Muscle of arm (tissue), 14 donors: Measurements from ENCODE around the gene F8A3. TPM values are rescaled to one million over a fixed set of nuclear protein-coding genes. Genes with fewer than 3 reads are reported as not detected.
"Not testable (repeated sequence)": the region's sequence is repeated elsewhere in the genome, so short reads cannot be mapped to it uniquely, and the experiment has no call there.

Source experiments
- DNase-seq: peaks from one replicate; pipeline ENCODE4 v3.0.0-alpha.2; 2013
- long read RNA-seq, 11 donors: transcript quantifications; one replicate each; lab custom pipeline, GENCODE V29; 2026
- polyA plus RNA-seq, 12 donors: library from polyadenylated mRNA; unstranded; fragments of 120-200 nt; gene quantifications; one replicate each; pipeline ENCODE4 v1.2.1, GENCODE V29; 2013; ENCODE audit not compliant: insufficient read length in 12 of 12

Gene F8A3
- polyA plus RNA-seq, result 10 to 100 TPM in 1 of 12 donors, 1 to 10 TPM in 8, under 1 TPM in 1, not detected in 2; 0.32 to 13.1 (median 5.2) TPM
- long read RNA-seq, donor 1, partial matches to known transcripts, result 0 of 4 reads
- long read RNA-seq, donor 1, other reads (novel, unspliced or antisense), result 0 of 4 reads
- long read RNA-seq, donor 2, partial matches to known transcripts, result 0 of 2 reads
- long read RNA-seq, donor 2, other reads (novel, unspliced or antisense), result 0 of 2 reads
- long read RNA-seq, donor 3, partial matches to known transcripts, result 0 of 1 reads
- long read RNA-seq, donor 3, other reads (novel, unspliced or antisense), result 0 of 1 reads
- long read RNA-seq, donor 4, partial matches to known transcripts, result 0 of 3 reads
- long read RNA-seq, donor 4, other reads (novel, unspliced or antisense), result 0 of 3 reads
- long read RNA-seq, donor 5, partial matches to known transcripts, result 0 of 2 reads
- long read RNA-seq, donor 5, other reads (novel, unspliced or antisense), result 0 of 2 reads
- long read RNA-seq, donor 6, result 0 reads
- long read RNA-seq, donor 7, partial matches to known transcripts, result 0 of 3 reads
- long read RNA-seq, donor 7, other reads (novel, unspliced or antisense), result 0 of 3 reads
- long read RNA-seq, donor 8, transcript F8A3-201 (1 exons, 1,759 nt), result major isoform, 5 of 5 reads
- long read RNA-seq, donor 8, partial matches to known transcripts, result 0 of 5 reads
- long read RNA-seq, donor 8, other reads (novel, unspliced or antisense), result 0 of 5 reads
- long read RNA-seq, donor 9, partial matches to known transcripts, result 0 of 2 reads
- long read RNA-seq, donor 9, other reads (novel, unspliced or antisense), result 0 of 2 reads
- long read RNA-seq, donor 10, partial matches to known transcripts, result 0 of 1 reads
- long read RNA-seq, donor 10, other reads (novel, unspliced or antisense), result 0 of 1 reads
- long read RNA-seq, donor 11, partial matches to known transcripts, result 0 of 3 reads
- long read RNA-seq, donor 11, other reads (novel, unspliced or antisense), result 0 of 3 reads

DNA sequence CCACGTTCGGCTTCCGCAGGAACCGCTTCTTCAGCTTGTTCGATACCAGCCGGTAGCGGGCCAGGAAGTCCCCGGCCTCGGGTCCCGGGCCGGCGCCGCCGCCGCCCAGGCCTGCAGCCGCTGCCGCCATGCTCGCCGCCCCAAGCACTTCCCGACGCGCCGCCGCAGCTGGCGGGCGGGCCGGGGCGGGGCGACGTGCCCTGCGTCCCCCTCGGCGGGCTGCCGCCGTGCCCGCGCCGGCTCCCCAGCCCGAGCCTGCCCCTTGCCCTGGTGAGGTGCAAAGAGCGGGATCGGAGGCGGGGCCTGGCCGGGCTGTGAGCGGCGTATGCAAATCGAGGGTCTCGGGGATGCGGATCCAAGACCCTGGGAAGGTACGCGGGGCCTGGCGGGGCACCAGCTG lies at the start of gene F8A3:
Gene F8A3 (minus strand): TSS at position 150 of the 400 bp plus-strand sequence. CDS start 20 bp downstream, at position 130.
- DNase-seq, result not testable (repeated sequence)

DNA sequence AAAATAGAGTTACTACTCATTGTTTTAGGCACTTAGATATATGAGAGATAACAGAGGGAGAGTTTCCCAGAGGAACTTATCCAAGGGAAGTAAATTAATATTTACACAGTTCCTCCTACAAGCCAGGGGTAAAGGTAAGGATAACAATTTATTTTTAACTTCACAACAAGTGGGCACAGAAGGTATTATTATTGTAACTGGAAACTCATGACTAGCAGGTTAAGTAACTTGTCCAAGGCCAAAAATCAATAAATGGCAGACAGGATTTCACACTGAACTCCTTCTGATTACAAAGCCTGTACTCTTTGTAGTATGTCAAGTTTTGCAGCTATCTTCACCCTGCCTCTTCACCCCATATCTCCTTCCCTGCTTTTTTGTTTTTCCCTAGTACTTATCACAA lies 46.9 kb upstream of the F8A3 start:
- DNase-seq, result no peak

DNA sequence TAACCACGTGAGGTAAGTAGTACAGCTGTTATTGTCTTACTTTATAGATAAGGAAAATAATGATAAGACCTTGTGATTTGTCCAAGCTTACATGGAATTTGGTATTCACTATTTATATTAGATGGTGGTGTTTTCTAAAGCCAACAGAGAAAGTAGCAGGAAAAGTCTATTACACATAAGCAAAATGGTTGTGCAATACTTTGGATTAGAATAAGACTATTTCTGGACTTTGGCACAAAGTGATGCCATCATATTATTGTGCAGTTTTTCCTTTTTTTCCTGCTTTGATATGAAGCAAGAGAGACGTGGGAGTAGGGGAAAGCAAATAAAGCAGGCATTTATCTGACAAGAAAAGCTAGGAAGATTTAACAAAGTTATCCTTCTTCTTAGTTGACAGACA lies 36.7 kb upstream of the F8A3 start:
- DNase-seq, result not testable (repeated sequence)

DNA sequence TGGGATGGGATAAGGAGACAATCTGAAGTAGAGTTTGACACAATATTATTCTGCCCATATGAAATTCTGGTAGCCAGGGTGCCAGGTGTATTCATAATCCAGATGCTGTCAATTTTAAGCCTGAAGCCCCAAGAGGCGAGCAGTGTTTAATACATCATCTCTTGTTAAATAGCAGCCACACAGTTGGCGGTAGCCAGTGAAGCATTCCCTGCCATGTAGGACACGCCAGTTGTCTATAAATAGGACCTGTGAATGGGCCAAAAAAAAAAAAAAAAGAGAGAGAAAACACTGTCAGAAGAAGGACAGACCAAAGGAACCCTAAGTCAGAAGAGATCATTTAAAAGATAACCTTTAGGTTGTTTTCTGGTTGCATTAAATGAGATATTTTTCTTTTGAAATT lies 33.0 kb upstream of the F8A3 start:
- not testable (repeated sequence) for DNase-seq

DNA sequence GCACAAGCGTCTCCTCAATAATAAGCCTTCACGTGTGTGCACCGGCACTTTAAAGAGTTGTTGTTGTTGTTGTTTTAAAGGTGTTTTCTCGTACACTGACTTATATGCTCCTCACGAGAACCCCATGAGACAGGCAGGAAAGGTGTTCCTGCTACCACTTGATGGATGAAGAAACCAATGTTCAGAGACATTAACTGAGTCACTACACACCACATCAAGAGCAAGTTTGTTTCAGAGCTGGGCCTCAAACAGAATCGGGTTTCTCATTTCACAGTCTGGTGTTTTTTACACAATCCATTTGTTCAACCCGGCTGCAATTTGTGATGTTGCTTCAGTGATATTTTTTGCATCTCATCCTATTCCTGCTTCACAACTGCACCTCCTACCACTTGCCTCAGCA lies 18.7 kb upstream of the F8A3 start:
- DNase-seq, result not testable (repeated sequence)

DNA sequence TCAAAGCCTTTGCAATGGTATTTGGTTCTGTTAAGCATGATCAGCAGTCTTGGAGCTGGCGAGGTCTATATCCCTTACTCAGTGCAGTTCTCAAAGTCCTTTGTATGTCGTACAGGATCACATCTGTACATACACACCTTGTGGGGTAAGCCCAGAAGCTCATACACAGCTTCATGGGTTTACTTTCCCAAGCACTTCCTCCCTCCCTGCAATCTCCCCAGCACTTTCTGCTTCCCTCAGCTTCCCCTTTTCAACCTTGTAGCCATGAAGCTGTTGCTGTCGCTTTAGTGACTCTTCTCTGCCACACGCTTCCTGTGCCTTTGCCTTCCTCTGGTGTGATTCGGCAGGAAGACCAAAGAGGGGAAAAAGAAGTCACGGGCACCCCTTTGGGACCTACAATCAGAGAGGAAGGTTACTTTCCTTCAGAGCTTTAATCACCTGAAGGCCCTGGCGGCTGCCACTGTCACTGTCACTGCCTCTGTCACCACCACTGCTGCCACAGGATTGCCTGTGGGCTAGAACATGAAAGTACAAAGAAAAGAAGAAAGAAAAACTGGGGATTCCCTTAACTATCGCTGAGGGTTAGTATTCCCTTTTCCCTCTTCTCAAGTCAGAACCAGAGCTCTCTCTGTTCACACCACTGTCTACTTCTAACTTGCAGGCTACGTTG lies 8.0 kb upstream of the F8A3 start:
- DNase-seq, result not testable (repeated sequence)

DNA sequence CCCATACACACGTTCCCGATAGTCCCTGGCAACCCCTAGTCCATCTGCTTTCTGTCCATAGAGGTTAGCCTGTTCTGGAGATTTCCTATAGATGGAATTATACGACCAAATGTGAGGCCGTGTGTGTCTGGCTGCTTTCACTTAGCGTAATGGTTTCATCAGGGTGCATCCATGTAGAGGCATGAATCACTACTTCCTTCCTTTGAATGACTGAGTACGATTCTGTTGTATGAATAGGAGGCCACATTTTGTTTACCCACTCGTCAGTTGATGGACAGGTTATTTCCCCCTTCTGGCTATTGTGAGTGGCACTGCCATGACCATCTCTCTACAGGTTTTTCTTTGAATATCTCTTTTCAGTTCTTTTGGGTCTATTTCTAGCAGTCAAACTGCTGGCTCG lies 2.1 kb upstream of the F8A3 start:
- DNase-seq, result not testable (repeated sequence)

DNA sequence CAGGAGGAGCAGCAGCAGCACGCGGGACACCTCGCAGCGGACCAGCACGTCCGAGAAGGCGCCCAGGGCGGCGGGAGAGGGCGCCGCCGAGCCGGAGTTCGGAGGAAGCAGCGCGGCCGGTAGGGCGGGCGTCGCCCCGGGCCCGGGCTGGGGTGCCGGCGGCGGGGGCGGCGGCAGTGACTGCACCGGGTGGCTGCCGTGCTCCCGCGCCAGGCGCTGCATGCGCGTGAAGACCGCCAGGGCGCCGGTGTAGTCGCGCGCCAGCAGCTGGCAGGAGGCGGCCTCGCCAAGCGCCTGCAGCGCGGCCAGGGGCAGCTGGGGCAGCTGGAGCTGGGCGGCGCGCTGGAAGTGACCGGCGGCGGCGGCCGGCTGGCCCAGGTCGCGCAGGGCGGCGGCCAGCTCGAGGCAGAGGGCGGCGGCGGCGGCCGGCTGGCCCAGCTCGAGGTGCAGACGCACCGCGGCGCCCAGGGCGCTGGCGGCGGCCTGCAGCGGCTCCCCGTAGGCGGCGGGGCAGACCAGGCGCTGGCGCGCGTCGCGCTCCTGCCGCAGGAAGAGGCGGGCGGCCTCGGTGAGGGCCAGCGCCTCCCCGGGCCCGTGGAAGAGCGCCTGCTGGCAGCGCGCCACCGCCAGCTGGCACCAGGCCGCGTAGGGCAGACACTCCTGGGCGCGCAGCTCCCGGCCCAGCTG lies 516 bp downstream of the F8A3 start:
- DNase-seq, result not testable (repeated sequence)

DNA sequence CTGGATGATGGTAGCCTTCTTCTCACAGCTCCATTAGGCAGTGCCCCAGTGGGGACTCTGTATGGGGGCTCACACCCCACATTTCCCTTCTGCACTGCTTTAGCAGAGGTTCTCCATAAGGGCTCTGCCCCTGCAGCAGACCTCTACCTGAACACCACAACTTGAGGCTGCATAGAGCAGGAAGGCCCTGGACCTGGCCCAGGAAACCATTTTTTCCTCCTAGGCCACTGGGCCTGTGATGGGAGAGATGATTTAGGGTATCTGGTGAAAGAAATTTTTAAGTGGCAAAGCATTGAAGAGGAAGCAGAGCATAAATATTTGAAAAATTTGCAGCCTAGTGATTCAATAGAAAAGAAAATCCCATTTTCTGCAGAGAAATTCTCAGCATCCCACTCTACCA lies 17.3 kb downstream of the F8A3 start:
- DNase-seq, result no peak

DNA sequence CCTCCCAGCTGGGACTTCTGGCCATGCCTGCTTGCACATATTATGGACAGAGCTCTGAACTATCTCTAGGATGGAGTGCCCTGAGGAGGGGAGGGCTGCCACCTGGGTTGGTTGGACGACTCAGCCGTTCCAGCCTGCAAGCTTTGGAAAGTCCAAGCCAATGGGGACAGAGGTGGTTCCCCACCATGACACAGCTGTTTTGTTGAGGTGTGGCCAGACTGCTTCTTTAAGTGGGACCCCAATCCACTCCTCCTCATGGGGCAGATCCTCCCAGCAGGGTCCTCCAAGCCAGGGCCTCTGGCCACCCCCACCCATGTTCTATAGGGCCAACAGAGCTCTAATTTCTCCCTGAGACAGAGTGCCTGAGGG lies 22.7 kb downstream of the F8A3 start:
- no peak for DNase-seq

DNA sequence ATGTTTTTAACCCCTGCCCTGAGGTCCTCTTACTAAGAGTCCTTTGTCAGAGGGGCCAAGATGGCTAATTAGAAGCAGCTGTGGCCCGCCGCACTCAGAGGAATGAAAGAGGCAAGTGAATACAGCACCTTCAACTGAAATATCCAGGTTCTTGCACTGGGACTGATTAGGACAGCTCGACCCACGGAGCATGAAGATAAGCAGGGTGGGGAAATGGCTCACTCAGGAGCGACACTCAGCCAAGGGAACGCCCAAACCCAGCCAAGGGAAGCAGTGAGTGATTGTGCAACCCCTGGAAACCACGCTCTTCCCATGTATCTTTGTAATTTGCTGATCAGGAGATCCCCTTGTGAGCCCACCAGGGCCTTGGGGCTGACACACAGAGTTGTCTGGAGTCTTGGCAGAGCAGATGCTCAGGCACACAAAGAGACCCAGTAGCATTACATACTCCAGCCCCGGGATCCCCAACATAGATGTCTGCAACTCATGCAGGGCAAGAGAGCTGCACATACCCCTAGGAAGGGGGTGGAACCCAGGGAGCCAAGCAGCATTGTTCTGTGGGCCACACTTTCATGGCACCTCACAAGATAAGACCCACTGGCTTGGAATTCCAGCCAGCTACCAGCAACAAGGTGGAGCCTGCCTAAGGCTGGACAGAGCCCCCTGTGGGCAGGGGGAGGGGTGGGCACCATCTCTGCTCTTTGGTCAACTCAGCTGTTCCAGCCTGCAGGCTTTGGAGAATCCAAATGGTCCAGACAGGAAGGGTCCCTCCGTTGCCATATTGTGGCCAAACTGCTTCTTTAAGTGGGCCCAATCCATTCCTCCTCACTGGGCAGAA lies 23.3 kb downstream of the F8A3 start:
- DNase-seq, result no peak

DNA sequence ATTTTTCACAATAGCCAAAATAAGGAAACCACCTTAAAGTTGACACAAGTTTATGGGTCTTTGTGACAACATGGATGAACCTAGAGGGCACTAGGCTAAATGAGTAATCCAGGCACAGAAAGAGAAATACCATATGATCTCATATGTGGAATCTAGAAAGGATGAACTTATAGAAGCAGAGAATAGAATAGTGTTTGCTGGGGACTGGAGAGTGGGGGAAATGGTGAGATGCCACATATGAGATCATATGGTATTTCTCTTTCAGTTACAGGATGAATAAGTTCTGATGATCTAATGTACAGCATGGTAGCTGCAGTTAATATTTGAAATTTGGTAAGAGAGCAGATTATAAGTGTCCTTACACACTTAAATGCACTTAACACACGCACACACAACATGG lies 40.7 kb downstream of the F8A3 start:
- DNase-seq, result no peak

Other genes with a start within 250 kb of the F8A3 start
- gene VBP1, start 242.2 kb downstream of the F8A3 start, polyA plus RNA-seq, result 10 to 100 TPM in 11 of 12 donors, not detected in 1; 37.9 to 79.7 (median 73.4) TPM
- under 1 TPM in 10 of 12 donors, not detected in 2; 0.39 to 0.72 (median 0.49) TPM for gene RAB39B, start 194.1 kb downstream of the F8A3 start, polyA plus RNA-seq
- gene CLIC2, start 124.0 kb downstream of the F8A3 start, polyA plus RNA-seq, result 10 to 100 TPM in 1 of 12 donors, 1 to 10 TPM in 9, not detected in 2; 3.1 to 10.4 (median 4.6) TPM
- gene F8A2, start 76.5 kb downstream of the F8A3 start, polyA plus RNA-seq, result not detected
- 1 to 10 TPM in 9 of 12 donors, under 1 TPM in 1, not detected in 2; 0.88 to 1.9 (median 1.4) TPM for gene SPRY3, start 154.0 kb upstream of the F8A3 start, polyA plus RNA-seq
- gene TMLHE, start 154.3 kb upstream of the F8A3 start, polyA plus RNA-seq, result 10 to 100 TPM in 11 of 12 donors, not detected in 1; 17.8 to 25.2 (median 22.9) TPM